Peyer's patch (tissue), 4 donors: ENCODE results near the gene SLC16A13.

Experiments used
- POLR2A ChIP-seq, 2 donors: fragments of 450-650 bp; IDR thresholded peaks; one replicate each; pipeline ENCODE4 v1.5.1; 2017; ENCODE audit warnings: antibody characterized with exemption in 2 of 2, mild to moderate bottlenecking in 2 of 2, moderate library complexity in 2 of 2
- TF ChIP-seq, protein P1 (sequence below), 6 experiments: fragments of 450-650 bp in 4 of 6; fragments of 200-600 bp in 2 of 6; sonication (generic) in 1 of 6; IDR thresholded peaks; one replicate each; pipeline ENCODE4 v1.5.1; 2017 to 2019; ENCODE audit warnings: antibody characterized with exemption in 6 of 6, mild to moderate bottlenecking in 3 of 6, moderate library complexity in 1 of 6

DNA sequence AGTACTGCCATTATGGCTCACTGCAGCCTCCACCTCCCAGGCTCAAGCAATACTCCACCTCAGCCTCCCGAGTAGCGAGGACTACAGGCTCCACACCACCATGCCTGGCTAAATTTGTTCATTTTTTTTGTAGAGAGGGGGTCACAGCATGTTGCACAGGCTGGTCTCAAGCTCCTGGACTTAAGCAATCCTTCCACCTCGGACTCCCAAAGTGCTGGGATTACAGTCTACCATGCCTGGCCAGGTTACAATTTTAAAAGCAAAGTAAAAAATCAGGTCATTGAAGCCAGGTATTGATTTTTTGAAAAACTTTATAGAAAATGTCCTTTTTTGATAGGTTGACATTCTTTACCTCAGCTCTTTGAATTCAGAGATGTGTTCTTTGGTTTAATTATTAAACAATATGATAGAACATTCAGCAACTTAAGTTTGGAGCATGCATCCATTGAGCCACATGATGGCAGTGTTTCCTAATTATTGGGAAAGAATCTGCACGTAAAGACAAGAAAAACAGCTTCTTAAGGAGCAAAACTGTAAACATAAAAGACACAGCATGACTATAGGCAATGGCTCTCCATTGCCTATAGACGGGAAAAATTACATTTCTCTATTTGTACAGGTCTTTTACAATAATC, 9.8 kb downstream of the SLC16A13 start:
- TF ChIP-seq POLR2A (IDR thresholded peaks at IDR 0.05) = no peak
- TF ChIP-seq, protein P1, sequence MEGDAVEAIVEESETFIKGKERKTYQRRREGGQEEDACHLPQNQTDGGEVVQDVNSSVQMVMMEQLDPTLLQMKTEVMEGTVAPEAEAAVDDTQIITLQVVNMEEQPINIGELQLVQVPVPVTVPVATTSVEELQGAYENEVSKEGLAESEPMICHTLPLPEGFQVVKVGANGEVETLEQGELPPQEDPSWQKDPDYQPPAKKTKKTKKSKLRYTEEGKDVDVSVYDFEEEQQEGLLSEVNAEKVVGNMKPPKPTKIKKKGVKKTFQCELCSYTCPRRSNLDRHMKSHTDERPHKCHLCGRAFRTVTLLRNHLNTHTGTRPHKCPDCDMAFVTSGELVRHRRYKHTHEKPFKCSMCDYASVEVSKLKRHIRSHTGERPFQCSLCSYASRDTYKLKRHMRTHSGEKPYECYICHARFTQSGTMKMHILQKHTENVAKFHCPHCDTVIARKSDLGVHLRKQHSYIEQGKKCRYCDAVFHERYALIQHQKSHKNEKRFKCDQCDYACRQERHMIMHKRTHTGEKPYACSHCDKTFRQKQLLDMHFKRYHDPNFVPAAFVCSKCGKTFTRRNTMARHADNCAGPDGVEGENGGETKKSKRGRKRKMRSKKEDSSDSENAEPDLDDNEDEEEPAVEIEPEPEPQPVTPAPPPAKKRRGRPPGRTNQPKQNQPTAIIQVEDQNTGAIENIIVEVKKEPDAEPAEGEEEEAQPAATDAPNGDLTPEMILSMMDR (IDR thresholded peaks at IDR 0.05) = peak; percentile 74 to 98 (median 94)
